H9 (cell line): ENCODE measurements around the gene ST8SIA5. TPM values are rescaled to one million over a fixed set of nuclear protein-coding genes. Genes with fewer than 3 reads are reported as not detected.

Source experiments
- DNase-seq: peaks from one replicate; pipeline ENCODE4 v3.0.0-alpha.2; 2017
- H2AFZ ChIP-seq: one replicate; pipeline ENCODE4 v1.6.1; 2013; ENCODE audit warnings: mild to moderate bottlenecking, low read length, control low read depth, moderate library complexity
- H2AK5ac ChIP-seq: 2 replicates; pipeline ENCODE4 v1.6.1; 2013; ENCODE audit warnings: low read length, control low read depth, mixed read lengths; ENCODE audit not compliant: insufficient read length
- H2BK120ac ChIP-seq: one replicate; pipeline ENCODE4 v1.6.1; 2013; ENCODE audit warnings: low read depth, mild to moderate bottlenecking, low read length, control low read depth, inconsistent platforms; ENCODE audit not compliant: poor library complexity, severe bottlenecking
- H2BK12ac ChIP-seq: 2 replicates; pipeline ENCODE4 v1.6.1; 2013; ENCODE audit warnings: low read length, control low read depth, mixed read lengths, low read depth; ENCODE audit not compliant: insufficient read length
- H2BK15ac ChIP-seq: 2 replicates; pipeline ENCODE4 v1.6.1; 2013; ENCODE audit warnings: low read depth, low read length, control low read depth
- H2BK20ac ChIP-seq: one replicate; pipeline ENCODE4 v1.6.1; 2013; ENCODE audit warnings: low read depth, mild to moderate bottlenecking, low read length, control low read depth, inconsistent platforms; ENCODE audit not compliant: poor library complexity, severe bottlenecking
- H2BK5ac ChIP-seq: 2 replicates; pipeline ENCODE4 v1.6.1; 2013; ENCODE audit warnings: low read length, control low read depth, mixed read lengths; ENCODE audit not compliant: insufficient read length
- H3K14ac ChIP-seq: 2 replicates; pipeline ENCODE4 v1.6.1; 2013; ENCODE audit warnings: low read length, control low read depth; ENCODE audit not compliant: insufficient read depth
- H3K18ac ChIP-seq: 2 replicates; pipeline ENCODE4 v1.6.1; 2013; ENCODE audit warnings: low read depth, mild to moderate bottlenecking, mixed read lengths, low read length, control low read depth; ENCODE audit not compliant: insufficient read length
- H3K23ac ChIP-seq: 2 replicates; pipeline ENCODE4 v1.6.1; 2013; ENCODE audit warnings: low read length, control low read depth, mixed read lengths, low read depth; ENCODE audit not compliant: insufficient read length
- H3K23me2 ChIP-seq: 2 replicates; pipeline ENCODE4 v1.6.1; 2013; ENCODE audit warnings: low read depth, mild to moderate bottlenecking, mixed read lengths, low read length, control low read depth; ENCODE audit not compliant: insufficient read length, poor library complexity, severe bottlenecking
- H3K27ac ChIP-seq: 2 replicates; pipeline ENCODE4 v1.5.1; 2013; ENCODE audit warnings: low read length, control low read depth, mixed read lengths, low read depth; ENCODE audit not compliant: insufficient read length
- H3K27me3 ChIP-seq: 2 replicates; pipeline ENCODE4 v1.6.1; 2013; ENCODE audit warnings: low read length, control low read depth, inconsistent platforms; ENCODE audit not compliant: insufficient read depth
- H3K4ac ChIP-seq: 2 replicates; pipeline ENCODE4 v1.6.1; 2013; ENCODE audit warnings: low read depth, mild to moderate bottlenecking, control low read depth, inconsistent platforms, low read length, moderate library complexity
- H3K4me1 ChIP-seq: 2 replicates; pipeline ENCODE4 v1.6.1; 2013; ENCODE audit warnings: low read length, control low read depth, inconsistent platforms; ENCODE audit not compliant: insufficient read depth
- H3K4me2 ChIP-seq: 2 replicates; pipeline ENCODE4 v1.6.1; 2013; ENCODE audit warnings: low read length, control low read depth, mixed read lengths; ENCODE audit not compliant: insufficient read length, insufficient read depth
- H3K56ac ChIP-seq: 2 replicates; pipeline ENCODE4 v1.6.1; 2013; ENCODE audit warnings: low read depth, mild to moderate bottlenecking, mixed read lengths, low read length, control low read depth; ENCODE audit not compliant: insufficient read length
- H3K79me1 ChIP-seq: 2 replicates; pipeline ENCODE4 v1.6.1; 2013; ENCODE audit warnings: low read depth, mild to moderate bottlenecking, moderate library complexity, low read length, control low read depth, inconsistent platforms; ENCODE audit not compliant: insufficient read depth, poor library complexity, severe bottlenecking
- H3K79me2 ChIP-seq: 2 replicates; pipeline ENCODE4 v1.6.1; 2013; ENCODE audit warnings: low read length, control low read depth, inconsistent platforms; ENCODE audit not compliant: insufficient read depth
- H3K9ac ChIP-seq: 2 replicates; pipeline ENCODE4 v1.6.1; 2013; ENCODE audit warnings: low read length, control low read depth, mixed read lengths; ENCODE audit not compliant: insufficient read length; ENCODE audit errors: extremely low read depth
- H3K9me3 ChIP-seq: one replicate; pipeline ENCODE4 v1.6.1; 2013; ENCODE audit warnings: low read depth, low read length, inconsistent platforms; ENCODE audit not compliant: control insufficient read depth
- H3T11ph ChIP-seq: one replicate; pipeline ENCODE4 v1.6.1; 2013; ENCODE audit warnings: mild to moderate bottlenecking, low read length, control low read depth, inconsistent platforms
- H4K20me1 ChIP-seq: one replicate; pipeline ENCODE4 v1.6.1; 2013; ENCODE audit not compliant: control insufficient read depth, insufficient read length, insufficient read depth
- H4K5ac ChIP-seq: 2 replicates; pipeline ENCODE4 v1.6.1; 2013; ENCODE audit warnings: low read depth, mild to moderate bottlenecking, mixed read lengths, low read length, control low read depth; ENCODE audit not compliant: insufficient read length
- H4K8ac ChIP-seq: replicated peaks from 2 replicates; pipeline ENCODE4 v1.6.1; 2013; ENCODE audit warnings: low read length, control low read depth, mixed read lengths, low read depth; ENCODE audit not compliant: insufficient read length
- H4K91ac ChIP-seq: 2 replicates; pipeline ENCODE4 v1.6.1; 2013; ENCODE audit warnings: low read depth, mild to moderate bottlenecking, moderate library complexity, mixed read lengths, low read length, control low read depth; ENCODE audit not compliant: insufficient read length
- H3K27ac Mint-ChIP-seq, 3 experiments: 2 replicates in 2 of 3; 3 replicates in 1 of 3; pipeline ENCODE4 v1.8.0; 2020 to 2021; ENCODE audit warnings: mixed read lengths in 3 of 3, mild to moderate bottlenecking in 1 of 3, moderate library complexity in 1 of 3
- H3K27me3 Mint-ChIP-seq: 2 replicates; pipeline ENCODE4 v1.8.0; 2021; ENCODE audit warnings: low read depth, mild to moderate bottlenecking, moderate library complexity, mixed read lengths
- H3K36me3 Mint-ChIP-seq, 3 experiments: 2 replicates in 2 of 3; 3 replicates in 1 of 3; pipeline ENCODE4 v1.8.0; 2020 to 2021; ENCODE audit warnings: low read depth in 3 of 3, mixed read lengths in 3 of 3; ENCODE audit not compliant: insufficient read depth in 1 of 3
- H3K4me1 Mint-ChIP-seq, 2 experiments: 2 replicates each; pipeline ENCODE4 v1.8.0; 2020; ENCODE audit warnings: mixed read lengths in 2 of 2
- H3K4me3 Mint-ChIP-seq, 2 experiments: 2 replicates in 1 of 2; 3 replicates in 1 of 2; pipeline ENCODE4 v1.8.0; 2020 to 2021; ENCODE audit warnings: mild to moderate bottlenecking in 2 of 2, mixed read lengths in 2 of 2, moderate library complexity in 1 of 2
- H3K9me3 Mint-ChIP-seq, 2 experiments: 2 replicates in 1 of 2; 3 replicates in 1 of 2; pipeline ENCODE4 v1.8.0; 2020; ENCODE audit warnings: mild to moderate bottlenecking in 2 of 2, mixed read lengths in 2 of 2, moderate library complexity in 1 of 2
- CTCF ChIP-seq: fragments of 200-600 bp; sonication (generic); conservative IDR thresholded peaks from 3 replicates; pipeline ENCODE4 v1.8.0; 2021; ENCODE audit warnings: antibody characterized with exemption, mild to moderate bottlenecking
- WGBS: extraction: QIAGEN DNeasy Blood & Tissue Kit; methylation state at CpG from one replicate; pipeline ENCODE4 v1.1.7; 2013; ENCODE audit warnings: missing lambda C conversion rate, low lambda C conversion rate, mixed read lengths; ENCODE audit not compliant: insufficient read length; ENCODE audit errors: extremely low coverage; 5-methylcytosine and 5-hydroxymethylcytosine counted together
- total RNA-seq: library from RNA; stranded (reverse); gene quantifications from 2 replicates; pipeline ENCODE4 v1.2.1, GENCODE V29; 2021

Gene ST8SIA5
- total RNA-seq, 1 experiment from 2014 or later = 0.63 TPM

GRCh38 chr18:46676182-46676835 is 80.5 kb downstream of the ST8SIA5 start:
- no peak overlapping the region for H2AFZ ChIP-seq
- H3K56ac ChIP-seq = no peak overlapping the region
- no peaks in the 10 kb centered on the region; the same call in 1 of the 2 replicates for H3K27me3 ChIP-seq
- H3K9me3 Mint-ChIP-seq = no peaks in the 10 kb centered on the region; a peak in 1 of 5 replicates
- H3K27ac ChIP-seq = no peak overlapping the region
- no peak overlapping the region for H3K14ac ChIP-seq
- H3K23me2 ChIP-seq = no peaks in the 10 kb centered on the region
- no peaks in the 10 kb centered on the region for H3K9me3 ChIP-seq
- no peaks in the 10 kb centered on the region for H3K79me1 ChIP-seq
- DNase-seq = no peak
- no peak overlapping the region for H4K8ac ChIP-seq
- no peak overlapping the region for H3K4ac ChIP-seq
- no peaks in the 10 kb centered on the region for H4K20me1 ChIP-seq
- peaks cover 20 to 21% of the 10 kb centered on the region in 2 experiments; a peak in 3 of 4 replicates for H3K4me1 Mint-ChIP-seq
- no peak overlapping the region for H2BK12ac ChIP-seq
- no peak overlapping the region for H4K91ac ChIP-seq
- H2BK5ac ChIP-seq = no peak overlapping the region
- no peak overlapping the region for H2AK5ac ChIP-seq
- H3K27me3 Mint-ChIP-seq = peaks cover 4% of the 10 kb centered on the region
- no peak overlapping the region for H3K18ac ChIP-seq
- no peak overlapping the region for H3K4me2 ChIP-seq
- no peak overlapping the region for H3K9ac ChIP-seq
- H3K4me1 ChIP-seq = no peaks in the 10 kb centered on the region; the same call in 1 of the 2 replicates
- no peak overlapping the region for H3K23ac ChIP-seq
- H3K36me3 Mint-ChIP-seq = no peaks in the 10 kb centered on the region
- WGBS = no CpG with 5 or more reads among the region's 15 CpGs
- no peak overlapping the region for H4K5ac ChIP-seq
- no peak overlapping the region for H3K4me3 Mint-ChIP-seq
- peak overlapping the region in 1 of 3 experiments; percentile 26; a peak in 1 of 7 replicates for H3K27ac Mint-ChIP-seq
- no peak overlapping the region for H3T11ph ChIP-seq
- no peak overlapping the region for H2BK120ac ChIP-seq
- no peaks in the 10 kb centered on the region for H3K79me2 ChIP-seq
- TF ChIP-seq CTCF = no peak
- no peak overlapping the region for H2BK20ac ChIP-seq
- H2BK15ac ChIP-seq = no peak overlapping the region
